ENCODE results near the gene NDUFB5. TPM values are rescaled to one million over a fixed set of nuclear protein-coding genes. Genes with fewer than 3 reads are reported as not detected.

Gene NDUFB5
- total RNA-seq, 1 experiment from 2014 or later, result 78.9 TPM

DNA sequence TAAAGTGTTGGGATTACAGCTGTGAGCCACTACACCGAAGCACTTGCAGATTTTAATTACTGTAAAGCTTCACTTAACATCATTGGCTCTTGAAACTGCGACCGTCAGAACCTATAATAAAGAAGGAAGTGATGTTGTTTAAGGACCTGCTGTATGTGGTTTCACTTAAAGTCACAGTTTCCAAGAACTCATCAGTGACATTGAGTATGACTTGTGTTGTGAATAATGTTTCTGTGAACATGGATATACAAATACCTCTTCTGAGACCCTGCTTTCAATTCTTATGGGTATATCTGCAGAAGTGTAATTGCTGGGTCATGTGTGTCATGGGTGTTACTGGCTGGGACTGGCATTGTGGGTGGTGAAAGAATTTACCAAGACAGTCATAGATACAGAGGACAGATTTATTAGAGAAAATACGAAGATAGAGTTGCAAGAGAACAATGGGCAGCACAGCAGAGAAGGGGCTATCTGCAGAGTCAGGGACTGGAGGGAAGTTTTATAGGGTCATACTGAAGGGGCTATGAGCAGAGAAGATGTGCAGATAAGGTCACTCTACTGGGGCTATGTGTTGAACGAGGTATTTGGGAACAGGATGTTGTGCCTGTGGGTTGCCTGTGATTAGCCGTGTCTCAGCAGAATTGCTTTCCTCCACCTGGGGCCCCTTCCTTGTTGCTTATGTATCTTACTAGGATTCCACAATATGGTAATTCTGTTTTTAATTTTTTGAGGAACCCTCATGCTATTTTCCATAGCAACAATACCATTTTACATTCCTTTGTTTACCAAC is 4.5 kb downstream of the NDUFB5 start:
- Histone ChIP-seq H2BK120ac (ENCODE audit: low read depth, low read length, poor library complexity, severe bottlenecking) (no peak overlapping the region), H2BK20ac (ENCODE audit: low read depth, low read length, poor library complexity, severe bottlenecking) (no peak overlapping the region), H3K56ac (ENCODE audit: insufficient read length, low read depth, low read length) (no peak overlapping the region), H3K27me3 (ENCODE audit: insufficient read depth, low read length) (no peaks in the 10 kb centered on the region), H3T11ph (ENCODE audit: low read length) (no peak overlapping the region), H2BK5ac (ENCODE audit: insufficient read length, low read length) (no peak overlapping the region), H3K79me1 (ENCODE audit: insufficient read depth, low read depth, low read length, poor library complexity, severe bottlenecking) (peaks cover 3% of the 10 kb centered on the region), H4K91ac (ENCODE audit: insufficient read length, low read depth, low read length) (no peak overlapping the region), H3K4me1 (ENCODE audit: insufficient read depth, low read length) (no peaks in the 10 kb centered on the region), H2AFZ (ENCODE audit: low read length) (no peak overlapping the region), H3K27ac (ENCODE audit: insufficient read length, low read depth, low read length) (no peak overlapping the region), H2BK12ac (ENCODE audit: insufficient read length, low read depth, low read length) (no peak overlapping the region), H2AK5ac (ENCODE audit: insufficient read length, low read length) (no peak overlapping the region), H3K23ac (ENCODE audit: insufficient read length, low read depth, low read length) (no peak overlapping the region), H3K18ac (ENCODE audit: insufficient read length, low read depth, low read length) (no peak overlapping the region), H3K23me2 (ENCODE audit: insufficient read length, low read depth, low read length, poor library complexity, severe bottlenecking) (peaks cover 6% of the 10 kb centered on the region), H3K14ac (ENCODE audit: insufficient read depth, low read length) (no peak overlapping the region), H3K9me3 (ENCODE audit: control insufficient read depth, low read depth, low read length) (no peaks in the 10 kb centered on the region), H4K8ac (replicated peaks; ENCODE audit: insufficient read length, low read depth, low read length) (no peak overlapping the region), H4K5ac (ENCODE audit: insufficient read length, low read depth, low read length) (no peak overlapping the region), H3K4ac (ENCODE audit: low read depth, low read length) (no peak overlapping the region), H2BK15ac (ENCODE audit: low read depth, low read length) (no peak overlapping the region), H3K4me2 (ENCODE audit: insufficient read depth, insufficient read length, low read length) (no peak overlapping the region), H3K9ac (ENCODE audit: extremely low read depth, insufficient read length, low read length) (no peak overlapping the region), H3K79me2 (ENCODE audit: insufficient read depth, low read length) (peaks cover under 1% of the 10 kb centered on the region; the same call in 1 of the 2 replicates), H4K20me1 (ENCODE audit: control insufficient read depth, insufficient read depth, insufficient read length) (no peaks in the 10 kb centered on the region)
- no peak overlapping the region for H3K4me3 Mint-ChIP-seq
- H3K9me3 Mint-ChIP-seq, result no peaks in the 10 kb centered on the region; a peak in 1 of 5 replicates
- no CpG with 5 or more reads among the region's 6 CpGs for WGBS (ENCODE audit: extremely low coverage, insufficient read length, low lambda C conversion rate)
- no peak for TF ChIP-seq CTCF (conservative IDR thresholded peaks at IDR 0.05)
- DNase-seq, result no peak
- peaks cover 4 to 5% of the 10 kb centered on the region in 2 experiments; a peak in 3 of 4 replicates for H3K4me1 Mint-ChIP-seq
- peak overlapping the region; percentile 13 to 19 (median 15); a peak in 3 of 7 replicates for H3K27ac Mint-ChIP-seq
- H3K27me3 Mint-ChIP-seq (ENCODE audit: low read depth), result no peaks in the 10 kb centered on the region
- H3K36me3 Mint-ChIP-seq (ENCODE audit: insufficient read depth in 1 of 3, low read depth in 3 of 3), result peaks cover 2 to 13% (median 9%) of the 10 kb centered on the region in 3 experiments

Measured in H9 (cell line).